Muscle of arm (tissue), 12 donors: ENCODE results near the gene ZRANB3. TPM values are rescaled to one million over a fixed set of nuclear protein-coding genes. Genes with fewer than 3 reads are reported as not detected.

Experiments used
- DNase-seq: peaks from one replicate; pipeline ENCODE4 v3.0.0-alpha.2; 2013
- polyA plus RNA-seq, 12 donors: library from polyadenylated mRNA; unstranded; fragments of 120-200 nt; gene quantifications; one replicate each; pipeline ENCODE4 v1.2.1, GENCODE V29; 2013; ENCODE audit not compliant: insufficient read length in 12 of 12

Gene ZRANB3
- polyA plus RNA-seq, 12 donors, result 4.5 to 9.6 (median 7.3) TPM; not detected in 1

DNA sequence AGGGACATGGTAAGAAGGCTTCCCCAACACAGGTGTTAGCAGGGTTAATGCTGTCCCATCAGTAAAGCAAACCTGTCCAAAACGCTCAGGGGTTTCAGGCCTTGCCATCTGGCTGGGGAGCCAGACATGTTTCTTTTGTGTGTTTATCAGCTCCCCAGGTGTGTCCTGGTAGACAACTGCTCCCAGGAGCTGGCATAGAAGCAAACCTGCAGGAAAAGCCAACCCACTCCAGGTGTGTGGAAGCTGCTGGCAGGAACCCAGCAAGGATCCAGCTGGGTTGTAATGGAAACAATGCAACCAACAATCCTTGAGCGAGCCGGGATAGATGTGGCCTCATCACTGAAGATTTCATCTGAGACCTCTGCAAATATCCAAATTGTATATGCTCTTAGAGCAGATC lies 355.8 kb downstream of the ZRANB3 start:
- DNase-seq, result no peak

DNA sequence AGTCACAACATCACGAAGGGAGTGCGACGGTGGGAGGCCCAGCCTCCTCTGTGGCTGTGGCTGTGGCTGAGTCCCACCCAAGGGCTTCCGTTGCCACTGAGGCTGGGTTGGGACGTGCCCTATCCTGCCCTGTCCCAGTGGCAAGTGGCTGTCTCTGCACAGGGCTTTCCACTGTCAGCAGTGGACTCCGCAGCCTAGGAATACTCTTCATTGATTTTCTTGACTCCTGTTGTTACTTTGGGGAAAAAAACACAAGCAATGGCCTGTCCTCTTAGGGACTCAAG lies 356.3 kb downstream of the ZRANB3 start:
- no peak for DNase-seq

DNA sequence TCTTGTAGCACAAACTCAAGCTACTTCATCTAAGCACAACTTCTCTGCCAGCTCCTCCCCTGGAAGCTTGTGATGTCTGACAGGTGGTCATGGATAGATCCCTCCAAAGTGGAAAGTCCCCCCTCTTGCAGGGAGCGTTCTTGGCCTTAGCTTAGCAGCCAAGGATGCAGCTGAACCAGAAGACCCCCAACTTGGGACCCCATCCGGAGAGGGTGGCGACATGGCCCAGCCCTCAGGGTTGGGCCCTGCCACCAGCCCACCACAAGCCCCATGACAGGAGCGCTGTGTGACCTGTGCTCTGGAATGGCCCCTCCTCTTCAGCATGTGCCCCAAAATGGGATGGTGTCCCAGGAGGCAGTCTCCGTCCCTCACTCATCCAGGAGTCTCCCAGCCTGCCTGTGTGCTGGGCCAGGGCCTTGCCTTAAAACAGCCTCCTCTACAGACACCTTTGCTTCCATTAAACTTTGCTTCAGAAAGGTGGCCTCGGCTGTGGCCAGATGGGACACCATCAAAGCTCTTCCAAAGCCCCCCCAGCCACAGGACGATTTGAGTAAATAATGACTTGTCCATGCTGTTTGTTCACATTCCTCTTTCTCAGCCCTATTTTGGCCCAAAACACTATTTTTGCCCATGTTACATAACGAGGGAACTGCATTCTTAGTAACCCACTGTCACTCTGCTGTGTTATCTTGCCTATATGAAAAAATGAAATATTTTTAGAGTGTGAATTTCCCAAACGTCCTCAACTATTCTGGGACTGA lies 356.8 kb downstream of the ZRANB3 start:
- no peak for DNase-seq

DNA sequence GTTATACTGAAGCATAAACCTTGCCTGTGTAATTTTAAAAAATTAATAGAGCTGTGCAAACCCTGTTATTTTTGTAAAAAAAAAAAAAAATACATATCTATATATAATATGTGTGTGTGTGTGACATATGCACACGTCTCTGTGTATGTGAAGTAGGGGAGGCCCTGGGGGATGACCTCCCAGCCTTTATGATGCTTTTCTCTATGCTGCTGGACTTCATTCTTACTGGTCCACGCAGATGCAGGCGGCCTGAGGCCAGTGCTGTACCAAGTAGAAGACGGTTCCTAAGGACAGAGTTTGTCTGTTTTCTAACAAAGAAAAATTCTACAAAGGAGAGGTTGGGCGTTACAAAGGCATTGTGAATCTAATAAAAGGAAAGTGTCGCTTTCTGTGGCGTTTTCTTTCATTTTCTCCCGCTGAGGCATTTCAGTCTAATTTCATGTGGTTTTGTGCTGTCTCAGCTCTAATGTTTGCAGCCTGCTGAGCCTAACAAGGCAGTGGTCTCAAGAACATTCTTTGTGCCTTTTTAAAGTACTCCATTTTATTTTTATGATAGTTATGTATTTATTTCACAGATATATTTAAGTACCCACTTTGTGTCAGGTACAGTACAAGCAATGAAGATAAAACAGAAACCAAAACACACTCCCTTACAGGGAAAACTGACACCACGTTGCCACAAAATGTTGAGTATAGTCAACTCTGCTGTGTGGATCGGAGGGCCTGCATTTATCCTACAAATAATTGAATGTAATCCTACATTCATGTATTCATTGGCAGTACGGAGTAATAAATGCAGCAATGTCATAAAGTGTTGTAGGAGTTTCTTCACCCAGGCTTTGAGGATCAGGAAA lies 360.9 kb downstream of the ZRANB3 start:
- no peak for DNase-seq

DNA sequence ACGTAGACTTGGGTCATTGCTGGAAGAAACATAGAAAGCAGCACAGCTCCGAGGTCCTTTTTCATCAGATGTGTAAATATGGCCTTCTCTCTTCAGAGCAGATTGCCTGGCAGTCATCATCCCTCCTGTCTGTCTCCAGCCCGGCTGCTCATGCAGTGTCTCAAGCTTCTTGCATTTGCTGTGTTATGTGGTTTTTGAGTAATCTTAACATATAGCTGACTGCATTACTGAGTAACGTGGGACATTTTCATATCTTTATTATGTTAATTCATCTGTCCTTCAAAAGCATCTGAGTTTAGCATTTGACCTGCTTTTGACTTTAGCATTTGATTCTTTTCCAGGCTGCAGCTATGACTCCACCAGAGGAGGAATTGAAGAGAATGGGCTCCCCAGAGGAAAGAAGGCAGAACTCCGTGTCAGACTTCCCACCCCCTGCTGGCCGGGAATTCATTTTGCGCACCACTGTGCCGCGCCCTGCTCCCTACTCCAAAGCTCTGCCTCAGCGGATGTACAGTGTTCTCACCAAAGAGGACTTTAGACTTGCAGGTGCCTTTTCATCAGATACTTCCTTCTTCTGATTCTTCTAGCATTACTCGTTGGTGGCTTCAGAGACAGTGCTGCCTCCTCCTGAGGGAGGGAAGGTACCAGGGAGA lies 362.7 kb downstream of the ZRANB3 start:
- DNase-seq, result no peak

DNA sequence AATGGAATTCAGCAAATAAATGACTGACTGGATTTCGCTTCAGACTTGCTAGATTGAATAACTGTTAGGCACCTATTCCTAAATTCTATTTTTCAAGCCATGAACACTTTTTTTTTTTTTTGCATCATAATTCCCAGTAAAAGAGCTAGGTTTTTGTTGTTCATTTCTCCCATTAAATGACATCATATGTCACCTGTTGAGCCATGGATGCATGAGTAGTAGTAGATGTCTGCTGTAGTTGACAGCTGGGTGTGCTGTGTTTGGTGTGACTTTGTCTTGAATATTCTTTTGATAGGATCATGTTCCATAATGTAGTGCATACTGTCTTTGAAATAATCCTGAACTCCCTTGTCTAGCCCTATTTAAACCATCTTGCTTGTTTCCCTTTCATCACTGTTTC lies 363.7 kb downstream of the ZRANB3 start:
- DNase-seq, result no peak

DNA sequence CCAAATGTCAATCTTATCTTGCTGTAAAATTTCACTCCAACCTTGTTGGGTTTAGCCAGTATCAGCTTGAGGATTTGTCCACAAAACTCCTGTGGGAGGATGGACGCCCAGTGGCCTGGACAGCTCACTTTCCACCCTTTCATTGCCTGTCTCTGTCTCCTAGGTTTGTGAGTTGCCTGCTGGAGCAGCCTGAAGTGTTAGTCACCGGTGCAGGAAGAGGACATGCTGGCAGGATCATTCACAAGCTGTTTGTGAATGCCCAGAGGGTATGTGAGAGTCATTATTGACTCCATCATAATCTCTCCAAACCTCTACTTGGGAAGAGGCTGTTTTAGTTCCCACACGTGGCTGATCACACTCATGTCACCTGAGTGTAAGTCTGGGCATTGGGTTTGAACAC lies 366.6 kb downstream of the ZRANB3 start:
- no peak for DNase-seq

DNA sequence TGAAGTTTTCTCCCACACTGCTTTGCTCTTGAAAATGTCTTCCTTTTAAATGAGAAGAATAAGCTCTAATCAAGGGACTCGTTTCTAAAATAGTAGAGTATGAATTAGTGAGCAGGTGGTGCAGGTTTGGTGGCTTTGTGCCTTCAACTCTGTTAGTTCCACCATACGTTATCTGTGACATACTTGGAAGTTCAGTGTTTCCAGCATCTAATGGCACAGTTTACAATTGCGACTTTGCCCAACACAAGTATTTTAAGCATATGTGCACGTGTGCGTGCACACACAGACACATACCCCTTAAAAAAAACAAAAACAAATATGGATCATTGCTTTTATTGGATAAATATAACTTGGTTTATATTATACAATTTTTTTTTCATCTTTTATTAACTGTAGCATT lies 367.1 kb downstream of the ZRANB3 start:
- DNase-seq, result no peak

DNA sequence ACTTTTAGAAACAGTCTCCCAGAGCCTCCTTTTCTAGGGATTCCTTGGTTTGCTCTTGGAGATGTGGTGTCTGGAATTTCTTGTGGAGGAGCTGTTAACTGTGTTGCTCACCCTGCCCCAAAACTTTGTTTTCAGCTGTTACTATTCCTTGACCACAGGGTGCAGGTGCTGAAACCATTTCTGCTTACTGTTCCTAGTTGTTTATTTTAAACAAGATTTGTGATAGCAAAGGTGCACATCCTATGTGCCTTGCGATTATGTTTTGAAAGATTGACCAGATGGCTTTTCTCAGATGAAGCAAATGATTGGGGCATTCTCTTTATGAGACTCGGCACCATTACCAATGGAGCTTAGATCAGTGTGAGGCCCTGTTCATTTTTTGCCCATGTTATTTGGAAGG lies 367.7 kb downstream of the ZRANB3 start:
- no peak for DNase-seq

DNA sequence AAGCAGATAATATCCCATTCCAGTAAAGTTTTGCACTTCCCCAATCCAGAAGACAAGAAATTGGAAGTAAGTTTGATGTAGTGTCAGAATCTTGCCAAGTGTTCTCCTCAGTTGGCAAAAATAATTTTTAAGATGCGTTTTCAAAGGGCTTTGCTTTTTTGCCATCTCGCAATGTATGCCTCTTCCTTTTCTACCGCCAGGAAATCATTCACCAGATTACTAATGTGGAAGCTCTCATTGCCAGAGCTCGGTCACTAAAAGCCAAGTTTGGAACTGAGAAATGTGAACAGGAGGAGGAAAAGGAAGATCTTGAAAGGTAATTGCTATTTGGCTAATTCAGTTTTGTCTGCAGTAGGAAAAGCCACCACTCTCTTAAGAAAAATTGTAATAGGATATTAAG lies 368.2 kb downstream of the ZRANB3 start:
- DNase-seq, result no peak

DNA sequence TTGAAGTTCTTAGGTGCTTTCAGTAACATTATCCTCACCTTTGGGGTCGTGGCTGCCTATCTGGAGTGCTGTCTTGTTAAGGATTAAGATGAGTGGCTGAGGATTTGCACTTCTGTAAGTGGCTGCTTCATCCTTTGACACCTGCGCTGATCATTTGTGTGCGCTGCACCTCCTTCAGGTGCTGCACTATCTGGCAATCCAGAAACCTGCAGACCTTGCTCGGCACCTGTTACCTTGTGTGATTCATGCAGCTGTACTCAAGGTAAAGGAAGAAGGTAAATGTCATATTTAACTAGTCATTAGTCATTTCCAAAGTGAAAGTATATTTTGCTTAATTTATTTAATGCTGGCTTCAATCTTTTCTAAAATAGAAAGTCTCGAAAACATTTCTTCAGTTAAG lies 368.6 kb downstream of the ZRANB3 start:
- no peak for DNase-seq

DNA sequence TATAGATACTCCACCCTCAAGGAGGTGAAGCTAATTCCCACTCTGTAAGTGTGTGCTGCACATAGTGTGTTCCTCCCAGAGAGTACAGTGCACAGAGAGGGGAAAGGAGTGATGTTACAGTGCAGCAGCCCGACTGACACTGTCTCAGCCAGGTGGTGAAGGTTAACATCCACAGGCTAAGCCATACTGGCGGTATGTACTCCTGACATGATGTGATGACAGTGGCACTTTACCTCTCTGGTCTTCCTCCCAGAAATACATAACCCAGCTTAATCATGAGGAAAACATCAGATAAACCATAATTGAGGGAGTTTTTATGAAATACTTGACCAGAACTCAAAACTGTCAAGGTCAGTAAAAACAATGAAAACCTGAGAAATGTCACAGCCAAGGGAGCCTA lies 371.8 kb downstream of the ZRANB3 start:
- no peak for DNase-seq

DNA sequence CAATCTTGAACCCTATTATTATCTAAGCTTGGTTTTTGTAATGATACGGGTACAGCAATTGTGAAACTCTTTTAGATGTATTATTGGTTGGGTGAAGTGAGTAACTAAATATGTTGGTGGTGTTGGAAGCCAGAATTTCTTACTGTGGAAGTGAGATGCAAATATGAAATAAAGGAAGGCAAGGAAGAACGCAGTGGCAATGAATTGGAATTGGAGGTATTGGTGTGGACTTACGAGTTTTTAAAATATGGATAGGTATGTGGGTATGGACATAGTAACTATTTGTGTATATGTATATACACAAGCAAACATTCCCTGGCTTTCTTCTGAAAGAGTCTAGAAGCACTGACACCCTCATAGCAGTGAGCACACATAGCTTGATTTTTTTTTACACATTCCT lies 373.2 kb downstream of the ZRANB3 start:
- no peak for DNase-seq

DNA sequence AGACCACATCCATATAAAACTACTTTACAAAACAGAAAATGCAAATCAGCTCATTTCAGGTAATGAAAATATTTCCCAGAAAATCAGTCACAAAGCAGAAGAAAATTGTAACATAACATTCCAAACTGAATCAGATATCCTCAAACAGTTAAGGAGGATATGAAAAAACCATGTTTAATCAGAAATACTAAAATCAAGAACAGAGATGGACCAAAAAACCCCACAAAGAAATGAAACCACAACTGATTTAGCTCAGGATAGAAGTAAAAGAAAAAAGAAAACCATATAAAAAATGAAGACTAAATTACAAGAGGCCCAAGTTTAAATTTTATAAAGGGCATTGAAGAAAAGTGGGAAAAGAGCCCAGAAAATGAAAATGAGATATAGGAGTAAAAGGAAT lies 376.1 kb downstream of the ZRANB3 start:
- no peak for DNase-seq

DNA sequence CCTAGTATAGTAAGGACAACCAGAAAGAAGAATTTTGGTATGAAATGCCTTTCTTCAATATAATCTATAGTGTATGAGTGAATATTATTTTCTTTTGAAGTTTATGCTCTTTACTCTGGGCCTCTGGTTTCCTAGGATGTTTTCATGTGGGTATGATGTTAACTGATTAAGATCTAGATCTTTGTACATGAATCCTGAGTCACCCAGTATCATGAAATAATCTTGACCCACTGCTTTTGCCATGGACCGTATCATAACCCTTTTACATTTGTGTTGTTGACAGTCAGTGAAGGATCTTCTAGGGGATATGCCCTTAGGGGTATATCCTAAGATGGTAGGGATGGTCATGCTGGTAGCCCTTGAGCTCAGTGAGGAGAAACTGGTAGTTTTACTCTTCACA lies 378.7 kb downstream of the ZRANB3 start:
- no peak for DNase-seq

DNA sequence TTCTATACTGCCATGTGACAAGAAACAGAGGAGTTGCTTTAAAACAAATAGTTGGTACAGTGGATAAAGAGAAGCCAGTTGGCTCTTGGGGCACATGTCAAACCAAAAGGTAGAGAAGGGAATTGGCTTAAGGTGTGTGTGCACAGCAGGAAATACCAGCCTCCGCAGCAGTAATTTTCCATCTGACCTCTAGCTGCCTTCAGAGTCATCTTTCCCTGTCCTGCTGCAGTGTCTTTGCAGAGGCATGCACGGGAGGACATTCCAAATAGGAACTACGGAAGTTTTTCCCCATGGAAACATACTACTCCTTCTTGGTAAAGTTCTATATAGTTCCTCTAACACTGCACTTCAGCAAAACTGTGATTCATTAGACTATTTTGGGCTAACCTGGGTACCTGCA lies 379.4 kb downstream of the ZRANB3 start:
- DNase-seq, result no peak

DNA sequence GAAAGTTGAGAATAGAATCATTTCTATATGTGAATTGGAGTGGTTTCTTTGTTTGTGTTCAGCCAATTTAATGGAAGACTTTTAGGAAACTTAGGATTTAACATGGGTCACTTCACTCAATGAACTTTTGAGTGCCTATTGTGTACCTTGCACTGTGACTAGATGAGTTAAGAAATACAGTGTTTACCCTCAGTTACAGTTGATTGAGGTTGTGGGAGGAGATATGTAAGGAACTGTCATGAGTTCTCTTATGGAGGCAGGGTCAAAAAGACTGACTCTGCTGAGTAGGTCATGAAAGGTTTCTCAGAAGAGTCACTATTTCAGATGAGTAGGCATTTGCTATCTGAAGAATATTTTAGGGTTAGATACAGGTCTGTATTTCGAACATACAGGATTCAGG lies 380.3 kb downstream of the ZRANB3 start:
- DNase-seq, result no peak

DNA sequence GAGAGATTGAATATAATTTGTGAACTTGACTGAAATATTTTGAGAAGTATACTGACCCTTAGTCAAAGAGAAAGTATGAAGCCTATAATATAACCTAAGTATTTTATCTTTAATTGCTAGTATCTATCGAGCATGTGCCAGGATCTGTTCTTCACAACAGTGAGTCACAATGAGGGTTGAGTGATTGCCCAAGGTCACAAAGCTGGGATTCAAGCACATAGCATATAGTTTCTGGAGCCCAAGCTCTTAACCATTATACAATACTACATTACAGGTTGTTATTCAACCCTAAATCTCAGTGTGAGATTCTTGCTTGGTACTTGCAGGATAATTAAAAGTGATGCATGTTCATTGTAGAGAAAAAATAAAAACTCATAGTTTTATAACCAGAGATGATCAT lies 381.8 kb downstream of the ZRANB3 start:
- DNase-seq, result no peak

DNA sequence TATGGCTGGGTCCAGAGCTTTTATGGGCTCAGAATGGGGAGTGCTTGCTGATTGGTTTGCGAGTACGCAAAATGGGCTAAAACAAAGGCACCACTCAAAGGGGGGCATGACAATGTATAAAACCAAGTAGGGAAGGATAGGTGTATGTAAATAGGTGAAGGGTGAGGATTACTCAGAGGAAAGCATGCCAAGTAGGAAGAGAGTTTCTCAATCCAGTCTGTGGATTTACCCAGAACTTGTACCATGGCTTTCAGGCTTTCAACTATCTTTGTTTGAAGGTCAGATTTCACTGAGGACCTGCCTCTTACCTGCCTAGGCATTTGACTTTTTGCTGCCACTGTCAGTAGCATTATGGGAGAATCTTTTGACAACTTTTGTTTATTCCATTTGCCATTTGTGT lies 386.7 kb downstream of the ZRANB3 start:
- DNase-seq, result no peak

DNA sequence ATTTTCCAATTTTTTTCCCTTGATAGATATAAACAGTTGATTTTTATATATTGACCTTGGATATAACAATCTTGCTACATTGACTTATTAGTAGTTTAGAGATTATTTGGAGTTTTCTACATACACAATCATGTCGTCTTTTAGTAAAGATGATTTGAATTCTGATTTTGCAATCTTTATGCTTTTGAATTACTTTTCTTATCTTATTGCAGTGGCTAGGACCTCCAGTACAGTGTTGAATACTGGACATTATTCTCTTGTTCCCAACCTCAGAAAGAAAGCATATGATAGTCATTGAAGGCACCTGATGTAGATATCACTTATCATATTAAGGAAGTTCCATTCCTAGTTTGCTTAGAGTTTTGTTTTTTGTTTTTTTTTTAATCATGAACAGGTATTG lies 388.7 kb downstream of the ZRANB3 start:
- no peak for DNase-seq

DNA sequence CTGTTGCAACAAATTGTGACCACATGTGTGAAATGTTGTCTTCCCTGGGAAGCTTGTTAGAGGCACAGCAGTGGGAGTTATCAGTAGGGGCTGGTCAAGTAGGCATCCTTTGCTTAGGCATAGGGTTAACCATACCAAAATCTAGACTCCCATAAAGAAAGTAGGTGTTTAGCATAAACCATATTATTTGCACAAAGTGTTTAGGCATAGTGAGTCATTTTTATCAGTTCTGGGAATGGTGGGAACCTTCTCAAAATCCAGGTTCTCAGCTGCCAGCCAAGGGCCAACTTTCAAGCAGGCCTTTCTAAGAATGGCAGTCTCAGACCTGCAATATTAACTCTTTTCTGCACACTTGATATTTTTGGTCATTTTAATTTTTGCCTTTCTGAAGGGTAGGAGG lies 390.4 kb downstream of the ZRANB3 start:
- DNase-seq, result no peak

DNA sequence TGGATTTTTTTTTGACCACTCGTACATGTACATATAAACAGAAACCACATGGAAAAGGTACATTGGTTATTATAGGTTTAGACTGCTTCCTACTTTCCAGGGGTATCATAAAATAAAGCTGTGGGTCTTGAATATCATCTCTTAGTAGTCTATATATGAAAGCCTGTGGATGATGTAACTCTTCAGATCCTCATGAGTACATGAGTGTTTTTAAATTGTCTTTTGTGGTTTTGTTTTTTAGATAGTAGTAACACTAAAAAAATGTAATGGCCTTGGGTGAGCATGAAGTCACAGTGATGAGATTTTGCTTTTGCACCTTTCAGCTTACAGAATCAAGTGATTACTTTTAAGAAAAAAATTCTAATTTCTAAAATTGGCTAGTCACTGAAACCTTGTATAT lies 398.7 kb downstream of the ZRANB3 start:
- DNase-seq, result no peak

DNA sequence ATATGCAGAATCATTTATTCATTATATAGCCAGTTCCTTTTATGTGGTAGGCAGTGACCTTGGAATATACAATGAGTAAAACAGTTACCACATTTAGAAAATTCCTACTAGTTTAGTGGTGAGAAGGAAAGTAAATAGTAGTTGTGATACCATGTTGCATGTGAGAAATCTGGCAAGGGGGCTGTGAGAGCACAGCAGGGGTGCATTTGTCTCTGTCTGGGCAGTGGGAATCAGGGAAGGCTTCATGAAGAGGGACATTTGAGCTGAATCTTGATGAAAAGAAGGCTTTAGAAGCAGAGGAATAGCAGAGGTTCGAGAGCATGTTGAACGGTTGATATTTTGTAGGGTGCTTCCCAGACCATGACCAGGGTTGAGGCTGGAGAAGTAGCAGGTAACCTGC lies 400.3 kb downstream of the ZRANB3 start:
- DNase-seq, result no peak
